T follicular helper cell (primary cell): ENCODE data around the gene BPIFB2.
A peak's percentile ranks its signal among the peaks of the same experiment; 100 is the strongest.
"Not testable (repeated sequence)": the region's sequence is repeated elsewhere in the genome, so short reads cannot be mapped to it uniquely, and the experiment has no call there.

ENCODE experiments used
- DNase-seq: peaks from one replicate; pipeline ENCODE4 v3.0.0-alpha.2; 2020; ENCODE audit warnings: low read depth
- total RNA-seq, 2 experiments: gene quantifications; one replicate each; lab custom pipeline; 2026; lab: John Stamatoyannopoulos, UW

Gene BPIFB2, protein sequence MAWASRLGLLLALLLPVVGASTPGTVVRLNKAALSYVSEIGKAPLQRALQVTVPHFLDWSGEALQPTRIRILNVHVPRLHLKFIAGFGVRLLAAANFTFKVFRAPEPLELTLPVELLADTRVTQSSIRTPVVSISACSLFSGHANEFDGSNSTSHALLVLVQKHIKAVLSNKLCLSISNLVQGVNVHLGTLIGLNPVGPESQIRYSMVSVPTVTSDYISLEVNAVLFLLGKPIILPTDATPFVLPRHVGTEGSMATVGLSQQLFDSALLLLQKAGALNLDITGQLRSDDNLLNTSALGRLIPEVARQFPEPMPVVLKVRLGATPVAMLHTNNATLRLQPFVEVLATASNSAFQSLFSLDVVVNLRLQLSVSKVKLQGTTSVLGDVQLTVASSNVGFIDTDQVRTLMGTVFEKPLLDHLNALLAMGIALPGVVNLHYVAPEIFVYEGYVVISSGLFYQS
- total RNA-seq: 0 reads per million in 2 experiments

GRCh38 chr20:33007376-33008335 is at the start of gene BPIFB2:
BPIFB2 (plus strand) TSS chr20:33007704; CDS start chr20:33008575, 871 bp downstream.
- no peak for DNase-seq

DNA sequence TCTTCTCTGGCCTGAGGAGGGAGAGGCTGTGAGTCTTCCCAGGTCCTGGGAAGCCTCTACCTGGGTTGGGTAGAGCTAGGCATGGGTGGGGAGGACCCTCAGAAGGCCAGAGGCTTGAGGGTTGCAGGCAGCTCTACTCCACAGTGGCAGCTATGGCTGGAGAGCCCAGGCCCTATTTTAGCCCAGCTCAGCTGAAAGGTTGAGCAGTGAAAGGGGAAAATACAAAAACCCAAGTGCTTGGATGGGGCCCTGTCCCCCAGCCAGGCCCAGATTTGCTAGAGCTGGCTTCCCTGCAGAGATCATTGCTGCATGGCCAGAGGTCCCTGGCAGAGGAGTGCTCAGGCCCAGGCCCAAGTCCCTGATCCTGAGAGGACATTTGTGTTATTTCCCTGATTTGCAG is 48.9 kb upstream of the BPIFB2 start:
- DNase-seq: no peak

DNA sequence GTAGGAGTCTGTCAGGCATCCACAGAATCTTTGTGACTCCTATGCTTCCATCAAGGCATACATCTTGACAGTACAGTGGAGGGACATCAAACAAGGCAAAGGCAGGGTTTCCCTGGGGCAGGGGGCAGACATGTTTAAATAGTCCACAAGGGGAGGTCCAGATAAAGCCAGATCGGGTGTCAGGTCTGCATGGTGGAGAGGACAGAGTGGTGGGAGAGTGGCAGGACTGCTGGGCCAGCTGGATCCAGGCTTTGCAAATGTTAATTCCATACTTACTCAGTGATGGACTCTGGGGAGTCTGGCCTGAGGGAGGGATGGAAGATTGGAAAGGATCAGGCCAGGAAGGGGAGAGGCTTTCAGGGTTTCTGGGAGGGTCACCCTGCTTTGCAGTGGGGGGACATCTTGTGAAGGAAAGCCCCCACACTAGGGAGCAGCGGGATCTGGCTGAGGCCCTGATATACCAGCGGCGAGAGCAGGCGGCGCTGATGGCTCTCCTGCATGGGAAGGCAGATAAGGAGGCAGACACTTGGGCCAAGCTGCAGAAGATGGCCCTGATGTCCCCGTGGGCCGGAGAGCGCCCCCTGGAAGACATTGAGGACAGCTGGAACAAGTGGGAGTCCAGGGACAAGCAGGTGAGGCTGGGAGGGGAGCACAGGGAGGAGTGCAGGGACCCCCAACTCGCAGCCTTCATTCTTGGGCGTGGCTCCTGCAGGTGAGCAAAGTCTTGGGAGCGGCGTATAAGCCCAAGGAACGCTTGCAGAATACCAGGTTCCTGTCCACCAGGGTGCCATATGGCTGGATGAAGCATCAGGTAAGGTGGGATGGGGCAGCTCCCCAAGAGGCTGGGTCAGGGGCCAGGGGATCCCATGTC is 47.9 kb upstream of the BPIFB2 start:
- no peak for DNase-seq

GRCh38 chr20:32960222-32960518 is 47.3 kb upstream of the BPIFB2 start:
- no peak for DNase-seq

GRCh38 chr20:32960849-32961731 is 46.4 kb upstream of the BPIFB2 start:
- DNase-seq: no peak

DNA sequence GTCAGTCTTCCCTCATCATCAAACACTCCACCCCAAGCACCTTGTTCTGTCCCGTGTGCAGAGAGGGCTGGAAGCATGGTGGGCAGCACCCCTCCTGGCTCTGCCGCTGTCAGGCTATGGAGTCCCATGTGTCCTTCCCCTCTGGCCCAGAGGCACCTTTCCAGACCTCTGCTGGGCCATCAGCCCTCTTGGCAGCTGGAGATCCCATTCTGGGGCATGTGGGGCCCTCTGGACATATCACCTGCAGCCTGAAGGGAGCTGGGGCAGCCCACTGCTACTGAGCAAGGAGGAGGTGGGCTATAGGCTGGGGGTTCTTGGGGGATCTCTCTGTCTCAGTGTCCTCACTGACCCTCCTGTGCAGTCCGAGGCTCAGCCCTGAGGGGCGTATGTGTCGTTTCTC is 45.5 kb upstream of the BPIFB2 start:
- DNase-seq: no peak

GRCh38 chr20:32962646-32963045 is 44.9 kb upstream of the BPIFB2 start:
- DNase-seq: not testable (repeated sequence)

DNA sequence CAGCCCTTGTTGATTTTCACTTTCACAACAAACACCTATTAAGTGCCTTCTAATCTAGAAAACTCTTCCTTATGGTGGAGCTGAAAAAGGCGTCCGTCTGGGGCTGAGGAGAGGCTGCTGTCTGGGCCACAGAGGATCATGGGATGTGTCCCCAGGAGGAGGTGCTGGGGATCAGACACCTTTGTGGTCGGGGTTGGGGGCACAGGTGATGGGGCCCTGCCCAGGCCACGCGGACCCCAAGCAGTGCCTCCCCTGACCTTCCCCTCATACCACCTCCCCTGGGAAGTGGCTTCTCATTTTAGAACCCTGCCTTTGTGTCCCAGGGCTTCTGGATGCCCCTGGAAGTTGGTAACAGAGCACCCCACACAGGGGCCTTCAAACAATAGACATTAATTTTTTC is 44.3 kb upstream of the BPIFB2 start:
- no peak for DNase-seq

- DNase-seq: no peak
Measured at GRCh38 chr20:32964575-32964974, 42.9 kb upstream of the BPIFB2 start.

- DNase-seq: no peak
Measured at GRCh38 chr20:32965115-32965514, 42.4 kb upstream of the BPIFB2 start.

DNA sequence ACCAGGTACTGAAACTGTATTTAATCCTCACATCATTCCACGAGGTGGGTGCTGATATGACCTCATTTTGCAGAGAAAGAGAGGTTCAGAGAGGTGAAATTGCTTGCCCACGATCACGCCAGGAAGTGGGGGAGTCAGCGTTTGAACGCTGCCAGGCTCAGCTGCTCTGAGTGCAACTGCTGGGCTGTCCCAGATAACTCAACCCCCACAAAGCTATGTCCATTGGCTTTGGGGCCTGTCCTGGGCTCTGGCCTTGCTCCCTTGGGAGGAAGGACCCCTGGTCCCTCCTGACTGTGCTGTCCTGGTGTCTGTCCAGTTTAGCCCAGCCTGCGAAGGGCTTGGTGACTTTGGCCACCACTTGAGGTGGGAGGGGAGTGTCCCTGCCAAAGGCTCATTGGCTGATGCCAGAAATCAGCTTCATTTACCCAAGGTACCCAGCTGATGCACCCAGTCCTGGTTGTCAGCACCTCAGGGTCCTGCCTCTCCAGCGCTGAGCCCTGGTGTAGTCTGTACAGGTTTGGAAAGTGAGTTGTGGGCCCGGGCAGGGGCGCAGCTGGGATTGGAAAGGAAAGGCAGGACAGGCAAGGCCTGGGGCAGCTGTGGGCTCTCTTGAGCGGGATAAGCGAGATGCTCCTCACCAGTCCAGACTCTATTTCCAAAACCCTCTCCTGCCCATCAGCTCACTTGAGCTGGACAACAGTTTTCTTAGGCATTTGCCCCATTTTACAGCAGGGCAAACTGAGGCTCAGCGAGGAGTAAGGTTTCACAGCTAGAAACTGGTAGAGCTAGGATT is 41.7 kb upstream of the BPIFB2 start:
- DNase-seq: no peak

- DNase-seq: no peak
Measured at GRCh38 chr20:32966382-32966781, 41.1 kb upstream of the BPIFB2 start.

GRCh38 chr20:32966881-32967781 is 40.4 kb upstream of the BPIFB2 start:
- DNase-seq: peak; percentile 38

- peak; percentile 50 for DNase-seq
Measured at GRCh38 chr20:32967961-32968457, 39.5 kb upstream of the BPIFB2 start.

DNA sequence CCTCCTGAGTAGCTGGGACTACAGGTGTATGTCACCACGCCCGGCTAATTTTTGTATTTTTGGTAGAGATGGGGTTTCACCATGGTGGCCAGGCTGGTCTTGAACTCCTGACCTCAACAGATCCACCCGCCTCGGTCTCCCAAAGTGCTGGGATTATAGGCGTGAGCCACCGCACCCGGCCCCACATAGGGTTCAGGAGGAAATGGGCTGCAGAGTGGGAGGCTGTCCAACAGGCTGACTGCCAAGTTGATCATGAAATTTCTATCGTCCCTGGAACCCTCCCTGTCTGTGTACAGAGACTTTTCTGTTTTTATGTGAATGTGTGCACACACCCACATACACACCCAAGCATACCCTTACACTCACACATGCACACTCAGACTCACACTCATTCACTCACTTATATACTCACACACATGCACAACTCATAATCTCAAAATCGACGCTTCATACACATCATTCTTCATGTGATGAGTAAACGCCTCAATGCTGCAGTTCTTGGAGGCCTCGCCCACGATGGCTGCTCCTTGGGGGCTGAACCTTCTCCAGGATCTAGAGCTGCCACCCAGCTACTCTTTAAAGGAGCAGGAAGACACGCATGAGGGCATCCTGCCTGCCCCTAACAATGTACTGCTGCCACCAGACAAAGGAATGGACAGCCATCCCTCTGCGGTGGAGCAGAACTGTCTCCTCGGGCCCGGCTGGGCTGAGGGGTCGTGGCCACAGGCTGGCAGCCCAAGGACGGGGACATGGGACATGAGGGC is 38.8 kb upstream of the BPIFB2 start:
- no peak for DNase-seq

DNA sequence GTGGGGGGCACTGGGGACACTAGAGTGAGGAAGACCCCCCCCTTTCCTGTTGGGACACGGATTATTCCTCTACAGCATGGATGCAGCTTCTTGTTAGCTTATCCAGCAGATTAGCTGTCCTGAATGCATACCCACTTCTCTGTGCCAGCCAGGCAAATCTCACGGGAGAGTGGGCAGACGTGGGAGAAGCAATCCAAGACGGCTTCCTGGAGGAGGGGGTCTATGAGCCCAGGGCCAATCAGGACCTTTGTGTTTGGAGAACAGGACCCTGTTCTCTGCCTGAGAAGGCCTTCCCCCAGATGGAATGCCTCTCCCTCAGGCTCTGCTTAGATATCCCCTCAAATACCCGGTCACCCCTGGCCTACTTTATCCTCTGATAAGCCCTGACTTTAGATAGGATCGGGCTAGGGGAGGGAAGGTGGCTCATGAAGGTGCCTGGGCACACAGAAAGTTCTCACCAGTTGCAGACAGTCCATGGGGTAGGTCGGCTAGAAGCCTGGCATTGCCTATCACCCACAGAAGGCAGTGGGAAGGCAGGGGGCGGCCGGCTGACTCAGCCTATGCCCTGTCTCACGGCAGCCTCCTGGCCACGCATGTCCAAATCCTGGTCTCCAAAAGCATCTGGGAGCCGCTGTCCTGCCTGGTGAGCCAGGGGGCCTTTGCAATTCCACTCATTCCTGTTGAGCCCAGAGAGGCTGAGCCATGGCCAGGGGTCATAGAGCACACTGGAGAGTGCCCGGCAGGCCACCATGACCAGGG is 38.0 kb upstream of the BPIFB2 start:
- DNase-seq: no peak
